Measurements from ENCODE around the gene ANKFN1.

Gene ANKFN1

GRCh38 chr17:56152874-56153602 is at the start of gene ANKFN1:
Gene ANKFN1, plus strand, starts transcription at chr17:56153475. Its CDS starts 59,193 bp downstream, at chr17:56212668.
- DNase-seq: no peak

GRCh38 chr17:56108811-56109284 is 44.4 kb upstream of the ANKFN1 start:
- DNase-seq: no peak

- DNase-seq: no peak
Measured at GRCh38 chr17:56109836-56110235, 43.4 kb upstream of the ANKFN1 start.

GRCh38 chr17:56110463-56111135 is 42.7 kb upstream of the ANKFN1 start:
- DNase-seq: no peak

- no peak for DNase-seq
Measured at GRCh38 chr17:56111706-56112485, 41.4 kb upstream of the ANKFN1 start.

- no peak for DNase-seq
Measured at GRCh38 chr17:56113486-56113885, 39.8 kb upstream of the ANKFN1 start.

GRCh38 chr17:56114469-56114868 is 38.8 kb upstream of the ANKFN1 start:
- no peak for DNase-seq

GRCh38 chr17:56119191-56119590 is 34.1 kb upstream of the ANKFN1 start:
- no peak for DNase-seq

- DNase-seq: no peak
Measured at GRCh38 chr17:56119936-56120335, 33.3 kb upstream of the ANKFN1 start.

GRCh38 chr17:56121191-56122051 is 31.9 kb upstream of the ANKFN1 start:
- peak; percentile 4 for DNase-seq

- peak; percentile 71 for DNase-seq
Measured at GRCh38 chr17:56125830-56126819, 27.1 kb upstream of the ANKFN1 start.

GRCh38 chr17:56130026-56130425 is 23.2 kb upstream of the ANKFN1 start:
- no peak for DNase-seq

- no peak for DNase-seq
Measured at GRCh38 chr17:56130631-56131030, 22.6 kb upstream of the ANKFN1 start.

GRCh38 chr17:56131431-56131830 is 21.8 kb upstream of the ANKFN1 start:
- no peak for DNase-seq

- DNase-seq: no peak
Measured at GRCh38 chr17:56136301-56136700, 17.0 kb upstream of the ANKFN1 start.

- no peak for DNase-seq
Measured at GRCh38 chr17:56141046-56141839, 12.0 kb upstream of the ANKFN1 start.

GRCh38 chr17:56142325-56142724 is 10.9 kb upstream of the ANKFN1 start:
- DNase-seq: no peak

- no peak for DNase-seq
Measured at GRCh38 chr17:56142781-56143180, 10.5 kb upstream of the ANKFN1 start.

- no peak for DNase-seq
Measured at GRCh38 chr17:56144223-56144622, 9.1 kb upstream of the ANKFN1 start.

GRCh38 chr17:56146534-56146933 is 6.7 kb upstream of the ANKFN1 start:
- no peak for DNase-seq
